Upper lobe of left lung (tissue), 4 donors: ENCODE measurements around the gene ZNF214.

Source experiments
- CTCF ChIP-seq, 6 experiments: fragments of 450-650 bp in 4 of 6; fragments of 200-600 bp in 2 of 6; sonication (generic) in 2 of 6; IDR thresholded peaks; one replicate each; pipeline ENCODE4 v1.5.1; 2016 to 2019; ENCODE audit warnings: antibody characterized with exemption in 6 of 6
- EP300 ChIP-seq, 4 donors: sonication (generic); formaldehyde crosslinking; IDR thresholded peaks; one replicate each; pipeline ENCODE4 v1.5.1; 2017; ENCODE audit warnings: antibody characterized with exemption in 4 of 4, control low read depth in 2 of 4
- POLR2A ChIP-seq, 4 donors: fragments of 450-650 bp; IDR thresholded peaks; one replicate each; pipeline ENCODE4 v1.5.1; 2016 to 2017; ENCODE audit warnings: antibody characterized with exemption in 4 of 4, mild to moderate bottlenecking in 2 of 4
- POLR2AphosphoS5 ChIP-seq, 2 donors: sonication (generic); formaldehyde crosslinking; IDR thresholded peaks; one replicate each; pipeline ENCODE4 v1.5.1; 2017; ENCODE audit warnings: antibody characterized with exemption in 2 of 2

DNA sequence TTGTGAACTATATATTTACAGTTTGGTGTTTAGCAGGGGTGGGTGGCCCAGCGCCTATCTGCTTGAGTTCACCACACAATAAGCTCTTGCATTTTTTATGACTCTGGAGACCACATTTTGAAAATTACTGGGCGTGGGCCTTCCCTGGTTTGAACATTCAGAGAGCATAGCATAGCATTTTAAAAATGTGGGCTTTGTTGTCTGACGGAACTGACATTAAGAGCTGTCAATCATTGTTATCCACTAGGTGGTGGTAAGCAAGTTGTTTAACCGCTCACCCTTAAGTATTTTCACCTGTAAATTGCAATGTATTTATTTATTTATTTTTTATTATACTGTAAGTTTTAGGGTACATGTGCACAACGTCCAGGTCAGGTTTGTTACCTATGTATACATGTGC, 1.2 kb upstream of the ZNF214 start:
- TF ChIP-seq POLR2AphosphoS5 (IDR thresholded peaks at IDR 0.05) = no peak
- TF ChIP-seq CTCF (IDR thresholded peaks at IDR 0.05) = no peak
- TF ChIP-seq EP300 (IDR thresholded peaks at IDR 0.05) = no peak
- TF ChIP-seq POLR2A (IDR thresholded peaks at IDR 0.05) = no peak
